Endodermal cell (in vitro differentiated cells): ENCODE data around the gene ACKR2. TPM values are rescaled to one million over a fixed set of nuclear protein-coding genes. Genes with fewer than 3 reads are reported as not detected.

Source experiments
- DNase-seq: peaks from one replicate; pipeline ENCODE4 v3.0.0-alpha.2; 2017
- H3K27ac ChIP-seq: 2 replicates; pipeline ENCODE4 v1.5.1; 2013; ENCODE audit warnings: mild to moderate bottlenecking, low read depth, low read length, moderate library complexity
- H3K27me3 ChIP-seq: 2 replicates; pipeline ENCODE4 v1.6.1; 2013; ENCODE audit warnings: mild to moderate bottlenecking, low read length, moderate library complexity; ENCODE audit not compliant: insufficient read depth, control insufficient read depth, poor library complexity, severe bottlenecking
- H3K36me3 ChIP-seq: 2 replicates; pipeline ENCODE4 v1.7.0; 2013; ENCODE audit warnings: mild to moderate bottlenecking, low read length, moderate library complexity; ENCODE audit not compliant: control insufficient read depth, insufficient read depth
- H3K4me1 ChIP-seq: one replicate; pipeline ENCODE4 v1.7.0; 2013; ENCODE audit warnings: low read length; ENCODE audit not compliant: control insufficient read depth, insufficient read depth
- H3K4me3 ChIP-seq: 2 replicates; pipeline ENCODE4 v1.5.1; 2013; ENCODE audit warnings: mild to moderate bottlenecking, low read length, moderate library complexity
- H3K9ac ChIP-seq: 2 replicates; pipeline ENCODE4 v1.6.1; 2013; ENCODE audit warnings: mild to moderate bottlenecking, low read length, moderate library complexity; ENCODE audit not compliant: poor library complexity, severe bottlenecking; ENCODE audit errors: extremely low read depth
- H3K9me3 ChIP-seq: 2 replicates; pipeline ENCODE4 v1.6.1; 2013; ENCODE audit warnings: mild to moderate bottlenecking, low read length, moderate library complexity; ENCODE audit not compliant: control insufficient read depth
- H3K27ac Mint-ChIP-seq: 2 replicates; pipeline ENCODE4 v1.8.0; 2020; ENCODE audit warnings: mixed read lengths
- H3K27me3 Mint-ChIP-seq: 2 replicates; pipeline ENCODE4 v1.8.0; 2021; ENCODE audit warnings: mild to moderate bottlenecking, mixed read lengths; ENCODE audit not compliant: insufficient read depth
- H3K36me3 Mint-ChIP-seq: 2 replicates; pipeline ENCODE4 v1.8.0; 2020; ENCODE audit warnings: low read depth, mixed read lengths
- H3K4me1 Mint-ChIP-seq: 2 replicates; pipeline ENCODE4 v1.8.0; 2020; ENCODE audit warnings: mixed read lengths
- H3K4me3 Mint-ChIP-seq: 2 replicates; pipeline ENCODE4 v1.8.0; 2020; ENCODE audit warnings: mild to moderate bottlenecking, moderate library complexity, mixed read lengths
- H3K9me3 Mint-ChIP-seq: 2 replicates; pipeline ENCODE4 v1.8.0; 2020; ENCODE audit warnings: mild to moderate bottlenecking, mixed read lengths
- CTCF ChIP-seq: fragments of 200-600 bp; sonication (generic); conservative IDR thresholded peaks from 2 replicates; pipeline ENCODE4 v1.5.0; 2021; ENCODE audit warnings: antibody characterized with exemption, mild to moderate bottlenecking
- WGBS, 2 experiments: methylation state at CpG; one replicate each; pipeline versions ENCODE4 v1.1.5 to v1.1.7; 2013; ENCODE audit warnings: missing lambda C conversion rate in 2 of 2, mixed read lengths in 1 of 2; ENCODE audit not compliant: insufficient coverage in 1 of 2, insufficient read length in 1 of 2; 5-methylcytosine and 5-hydroxymethylcytosine counted together
- total RNA-seq, 2 donors: library from RNA; stranded (reverse); fragmentation: NEBNext Ultra II Directional in 1 of 2; extraction: Animal tissue kit (Norgen Biotek cat#: 25700) in 1 of 2; gene quantifications; 2 replicates in 1 of 2; 3 replicates in 1 of 2; pipeline ENCODE4 v1.2.1, GENCODE V29; 2021

Gene ACKR2
- total RNA-seq, 2 donors from 2014 or later, result 1.1 TPM

- Mint-ChIP-seq H3K4me3 (no peak overlapping the region), H3K4me1 (peaks cover 8% of the 10 kb centered on the region), H3K9me3 (peaks cover 21% of the 10 kb centered on the region), H3K27me3 (peaks cover 14% of the 10 kb centered on the region), H3K36me3 (no peaks in the 10 kb centered on the region), H3K27ac (no peak overlapping the region)
- Histone ChIP-seq H3K4me3 (no peak overlapping the region), H3K9ac (no peak overlapping the region), H3K27me3 (no peaks in the 10 kb centered on the region), H3K36me3 (no peaks in the 10 kb centered on the region), H3K4me1 (peaks cover 5% of the 10 kb centered on the region), H3K27ac (no peak overlapping the region), H3K9me3 (peaks cover 20% of the 10 kb centered on the region)
- 93 to 100% methylated on average over 1 to 8 of the region's 8 CpGs for WGBS, 2 experiments
- peak; percentile 5 for DNase-seq
- no peak for TF ChIP-seq CTCF
Measured at GRCh38 chr3:42900226-42901072, 91.2 kb downstream of the ACKR2 start.

DNA sequence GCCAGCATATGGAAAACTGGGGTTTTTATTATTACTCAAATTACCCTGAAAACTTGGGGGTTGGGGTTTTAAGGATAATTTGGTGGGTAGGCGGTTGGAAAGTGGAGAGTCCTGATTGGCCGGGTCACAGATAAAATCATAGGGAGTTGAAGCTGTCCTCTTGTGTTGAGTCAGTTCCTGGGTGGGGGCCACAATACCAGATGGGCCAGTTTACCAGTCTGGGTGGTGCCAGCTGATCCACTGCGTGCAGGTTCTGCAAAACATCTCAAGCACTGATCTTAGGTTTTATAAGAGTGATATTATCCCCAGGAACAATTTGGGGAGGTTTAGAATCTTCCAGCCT lies 91.8 kb downstream of the ACKR2 start:
- Mint-ChIP-seq H3K4me3 (no peak overlapping the region), H3K27ac (no peak overlapping the region), H3K9me3 (peaks cover 25% of the 10 kb centered on the region), H3K4me1 (peaks cover 3% of the 10 kb centered on the region), H3K36me3 (no peaks in the 10 kb centered on the region), H3K27me3 (peaks cover 14% of the 10 kb centered on the region)
- Histone ChIP-seq H3K9ac (no peak overlapping the region), H3K27me3 (no peaks in the 10 kb centered on the region), H3K9me3 (peaks cover 23% of the 10 kb centered on the region), H3K27ac (no peak overlapping the region), H3K4me1 (peaks cover 4% of the 10 kb centered on the region), H3K36me3 (no peaks in the 10 kb centered on the region), H3K4me3 (no peak overlapping the region)
- DNase-seq, result no peak
- 89 to 100% methylated on average over 1 to 3 of the region's 3 CpGs for WGBS, 2 experiments
- TF ChIP-seq CTCF, result no peak

GRCh38 chr3:42902257-42902656 lies 93.0 kb downstream of the ACKR2 start:
- no peaks in the 10 kb centered on the region for H3K27me3 ChIP-seq
- no peak overlapping the region for H3K9ac ChIP-seq
- H3K27ac Mint-ChIP-seq, result no peak overlapping the region
- WGBS, 2 experiments, result 82% methylated on average over 2 of the region's 2 CpGs; no CpG with 5 or more reads in 1 of the 2 experiments
- H3K4me1 ChIP-seq, result no peaks in the 10 kb centered on the region
- H3K4me3 ChIP-seq, result no peak overlapping the region
- DNase-seq, result no peak
- peaks cover 2% of the 10 kb centered on the region for H3K36me3 Mint-ChIP-seq
- no peaks in the 10 kb centered on the region for H3K36me3 ChIP-seq
- H3K9me3 Mint-ChIP-seq, result peaks cover 31% of the 10 kb centered on the region
- H3K27ac ChIP-seq, result no peak overlapping the region
- no peak overlapping the region for H3K4me3 Mint-ChIP-seq
- peaks cover 23% of the 10 kb centered on the region for H3K9me3 ChIP-seq
- H3K27me3 Mint-ChIP-seq, result peaks cover 14% of the 10 kb centered on the region
- H3K4me1 Mint-ChIP-seq, result peaks cover 3% of the 10 kb centered on the region
- no peak for TF ChIP-seq CTCF
